Measurements from ENCODE around the gene ASPDH. TPM values are rescaled to one million over a fixed set of nuclear protein-coding genes. Genes with fewer than 3 reads are reported as not detected.

The ASPDH gene
- polyA plus RNA-seq, 4 donors, result 0.27 to 20.0 (median 11.5) TPM

DNA sequence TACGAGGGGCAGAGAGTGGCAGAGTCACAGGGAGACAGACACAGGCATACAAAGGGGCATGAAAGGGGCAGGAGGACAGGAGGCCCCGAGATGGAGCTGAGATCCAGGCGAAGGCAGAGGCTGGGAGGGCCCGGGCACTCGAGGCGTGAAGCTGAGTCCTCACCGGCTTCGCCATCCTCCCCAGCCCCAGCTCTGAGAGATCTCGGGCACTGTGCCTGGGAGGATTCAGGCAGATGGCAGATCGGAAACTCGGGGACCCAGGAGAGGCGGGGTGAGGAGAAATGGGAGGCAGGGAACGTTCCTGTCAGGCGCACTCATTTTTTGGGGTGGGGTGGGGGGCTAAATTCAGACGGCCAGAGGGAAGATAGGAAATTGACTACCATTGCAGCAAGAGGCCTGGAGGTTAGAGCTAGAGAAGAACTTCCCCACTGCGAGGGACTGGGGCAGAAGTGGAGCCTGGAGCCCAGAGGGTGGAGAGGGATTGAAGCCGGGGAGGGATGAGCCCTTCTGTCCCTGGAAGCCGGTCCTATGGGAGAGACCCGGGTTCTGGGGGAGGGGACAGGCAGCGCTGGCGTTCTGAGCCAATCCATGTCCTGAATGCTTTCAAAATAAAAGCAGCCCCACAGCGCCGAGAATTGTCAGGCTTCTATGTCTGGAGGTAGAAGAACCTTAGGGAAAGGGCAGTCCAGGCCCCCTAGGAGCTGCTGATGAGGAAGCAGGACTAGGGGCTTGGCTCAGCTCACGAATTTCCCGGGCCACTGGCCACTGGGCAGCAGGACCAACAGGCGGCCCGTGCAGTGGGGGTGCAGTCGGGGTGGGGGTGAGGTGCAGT is 42.0 kb upstream of the ASPDH start:
- DNase-seq (no peak), FAIRE-seq (no peak)
- no peak overlapping the region for H3K4me3 ChIP-seq (ENCODE audit: low read depth in 1 of 3, low read length in 3 of 3)
- no peak overlapping the region for H3K27ac ChIP-seq (ENCODE audit: low read depth in 1 of 3, low read length in 2 of 3)
- no peaks in the 10 kb centered on the region for H3K36me3 ChIP-seq (ENCODE audit: control insufficient read depth in 3 of 3, insufficient read depth in 2 of 3, low read depth in 1 of 3, low read length in 3 of 3)
- no peaks in the 10 kb centered on the region for H3K9me3 ChIP-seq (ENCODE audit: control insufficient read depth in 2 of 2, insufficient read depth in 1 of 2, low read depth in 1 of 2, low read length in 1 of 2)
- 26 to 32% (median 32%) methylated on average over 27 to 28 of the region's 28 CpGs for WGBS, 3 donors
- peaks cover 0 to 17% (median 6%) of the 10 kb centered on the region in 3 donors for H3K27me3 ChIP-seq (ENCODE audit: control insufficient read depth in 3 of 3, insufficient read depth in 3 of 3, low read length in 3 of 3)
- peaks cover 0 to 5% (median 2%) of the 10 kb centered on the region in 3 donors for H3K4me1 ChIP-seq (ENCODE audit: control insufficient read depth in 3 of 3, insufficient read depth in 2 of 3, low read depth in 1 of 3, low read length in 2 of 3)

DNA sequence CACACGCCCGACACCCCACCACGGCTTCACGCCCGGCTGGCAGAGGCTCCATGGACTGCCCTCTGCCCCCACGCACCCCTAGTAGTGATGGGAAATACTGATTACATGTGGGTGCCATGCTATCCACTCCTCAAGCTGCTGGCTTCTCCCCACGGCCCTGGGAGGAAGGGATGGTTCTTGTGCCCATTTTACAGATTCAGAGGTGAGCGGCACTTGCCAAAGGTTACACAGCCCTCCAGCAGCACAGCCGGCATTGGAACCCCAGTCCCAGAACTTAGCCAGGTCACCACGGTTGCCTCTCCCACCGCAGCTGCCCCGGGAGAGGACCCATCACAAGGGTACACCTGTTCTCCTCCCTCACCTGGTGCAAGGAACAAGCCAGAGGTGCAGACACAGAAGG is 41.3 kb upstream of the ASPDH start:
- 47 to 71% (median 49%) methylated on average over 12 of the region's 12 CpGs for WGBS, 3 donors
- H3K27me3 ChIP-seq (ENCODE audit: control insufficient read depth in 3 of 3, insufficient read depth in 3 of 3, low read length in 3 of 3), result peaks cover 0 to 17% (median 8%) of the 10 kb centered on the region in 3 donors
- FAIRE-seq, result no peak

DNA sequence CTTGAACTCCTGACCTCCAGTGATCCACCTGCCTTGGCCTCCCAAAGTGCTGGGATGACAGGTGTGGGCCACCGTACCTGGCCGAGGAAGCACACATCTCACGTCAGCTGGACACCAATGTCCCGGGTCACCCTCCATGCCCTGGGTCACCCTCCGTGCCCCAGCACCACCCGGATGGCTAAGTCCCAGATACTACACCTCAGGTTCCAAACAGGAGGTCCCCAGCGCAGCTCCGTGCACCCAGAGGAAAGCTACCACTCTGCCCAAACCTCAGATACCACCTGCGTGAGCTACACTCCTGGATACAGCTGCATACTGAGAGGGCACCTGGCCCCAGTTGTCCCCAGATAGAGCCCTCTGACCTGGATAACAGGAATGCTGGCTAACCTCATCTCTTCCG is 40.5 kb upstream of the ASPDH start:
- FAIRE-seq, result no peak

More for the DNA sequence above, 41.3 kb upstream of the ASPDH start:
- Histone ChIP-seq H3K4me3 (ENCODE audit: low read depth in 1 of 3, low read length in 3 of 3) (no peak overlapping the region), H3K9me3 (ENCODE audit: control insufficient read depth in 2 of 2, insufficient read depth in 1 of 2, low read depth in 1 of 2, low read length in 1 of 2) (no peaks in the 10 kb centered on the region), H3K27ac (ENCODE audit: low read depth in 1 of 3, low read length in 2 of 3) (no peak overlapping the region), H3K36me3 (ENCODE audit: control insufficient read depth in 3 of 3, insufficient read depth in 2 of 3, low read depth in 1 of 3, low read length in 3 of 3) (no peaks in the 10 kb centered on the region), H3K4me1 (ENCODE audit: control insufficient read depth in 3 of 3, insufficient read depth in 2 of 3, low read depth in 1 of 3, low read length in 2 of 3) (peaks cover 0 to 5% (median 2%) of the 10 kb centered on the region in 3 donors)
- DNase-seq, result no peak

DNA sequence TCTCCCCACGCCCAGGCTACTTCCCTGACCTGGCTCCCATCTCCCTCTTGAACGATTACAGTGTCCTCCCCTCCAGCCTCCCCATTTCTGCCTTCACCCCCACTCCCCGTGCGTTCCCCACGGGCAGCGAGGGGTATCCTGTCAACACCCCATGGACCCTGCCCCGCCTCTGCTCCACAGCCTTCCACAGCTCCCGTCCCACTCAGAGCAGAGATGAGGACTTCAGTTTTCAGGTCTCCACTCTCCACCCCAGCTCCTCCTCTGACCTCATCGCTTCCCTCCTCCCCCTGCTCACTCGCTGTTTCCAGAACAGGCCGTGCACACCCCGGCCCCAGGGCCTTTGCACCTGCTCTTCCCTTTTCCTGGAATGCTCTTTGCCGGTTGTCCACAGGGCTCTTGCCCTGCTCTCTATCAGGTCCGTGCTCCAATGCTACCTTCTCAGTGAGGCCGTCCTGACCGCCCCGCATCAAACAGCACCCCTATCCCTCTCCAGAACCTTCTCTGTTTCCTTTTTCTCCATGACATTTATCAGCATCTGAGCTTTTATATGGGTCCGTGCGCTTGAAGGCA is 39.5 kb upstream of the ASPDH start:
- Histone ChIP-seq H3K4me3 (ENCODE audit: low read depth in 1 of 3, low read length in 3 of 3) (no peak overlapping the region), H3K36me3 (ENCODE audit: control insufficient read depth in 3 of 3, insufficient read depth in 2 of 3, low read depth in 1 of 3, low read length in 3 of 3) (no peaks in the 10 kb centered on the region), H3K4me1 (ENCODE audit: control insufficient read depth in 3 of 3, insufficient read depth in 2 of 3, low read depth in 1 of 3, low read length in 2 of 3) (peaks cover 0 to 5% (median 2%) of the 10 kb centered on the region in 3 donors), H3K27me3 (ENCODE audit: control insufficient read depth in 3 of 3, insufficient read depth in 3 of 3, low read length in 3 of 3) (peaks cover 0 to 17% (median 9%) of the 10 kb centered on the region in 3 donors), H3K9me3 (ENCODE audit: control insufficient read depth in 2 of 2, insufficient read depth in 1 of 2, low read depth in 1 of 2, low read length in 1 of 2) (no peaks in the 10 kb centered on the region), H3K27ac (ENCODE audit: low read depth in 1 of 3, low read length in 2 of 3) (no peak overlapping the region)
- 78 to 83% (median 80%) methylated on average over 17 to 19 of the region's 19 CpGs for WGBS, 3 donors
- DNase-seq (no peak), FAIRE-seq (no peak)

More for the DNA sequence above, 40.5 kb upstream of the ASPDH start:
- no peak for DNase-seq
- Histone ChIP-seq H3K9me3 (ENCODE audit: control insufficient read depth in 2 of 2, insufficient read depth in 1 of 2, low read depth in 1 of 2, low read length in 1 of 2) (no peaks in the 10 kb centered on the region), H3K4me1 (ENCODE audit: control insufficient read depth in 3 of 3, insufficient read depth in 2 of 3, low read depth in 1 of 3, low read length in 2 of 3) (peaks cover 0 to 5% (median 2%) of the 10 kb centered on the region in 3 donors), H3K27ac (ENCODE audit: low read depth in 1 of 3, low read length in 2 of 3) (no peak overlapping the region), H3K36me3 (ENCODE audit: control insufficient read depth in 3 of 3, insufficient read depth in 2 of 3, low read depth in 1 of 3, low read length in 3 of 3) (no peaks in the 10 kb centered on the region), H3K27me3 (ENCODE audit: control insufficient read depth in 3 of 3, insufficient read depth in 3 of 3, low read length in 3 of 3) (peaks cover 0 to 20% (median 9%) of the 10 kb centered on the region in 3 donors), H3K4me3 (ENCODE audit: low read depth in 1 of 3, low read length in 3 of 3) (no peak overlapping the region)
- 72 to 89% (median 75%) methylated on average over 10 of the region's 10 CpGs for WGBS, 3 donors

DNA sequence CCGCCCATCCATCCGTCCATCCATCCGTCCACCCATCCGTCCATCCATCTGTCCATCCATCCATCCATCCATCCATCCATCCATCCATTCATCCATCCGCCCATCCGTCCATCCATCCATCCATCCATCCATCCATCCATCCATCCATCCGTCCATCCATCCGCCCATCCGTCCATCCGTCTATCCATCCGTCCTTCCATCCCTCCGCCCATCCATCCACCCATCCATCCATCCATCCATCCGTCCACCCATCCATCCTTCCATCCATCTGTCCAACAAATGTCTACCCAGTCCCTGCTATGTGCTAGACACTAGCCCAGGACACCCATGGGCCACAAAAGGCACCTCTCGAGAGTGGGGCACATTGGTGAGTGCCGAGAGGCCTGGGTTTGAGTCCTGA is 38.8 kb upstream of the ASPDH start:
- Histone ChIP-seq H3K9me3 (ENCODE audit: control insufficient read depth in 2 of 2, insufficient read depth in 1 of 2, low read depth in 1 of 2, low read length in 1 of 2) (no peaks in the 10 kb centered on the region), H3K4me3 (ENCODE audit: low read depth in 1 of 3, low read length in 3 of 3) (no peak overlapping the region), H3K36me3 (ENCODE audit: control insufficient read depth in 3 of 3, insufficient read depth in 2 of 3, low read depth in 1 of 3, low read length in 3 of 3) (no peaks in the 10 kb centered on the region), H3K27ac (ENCODE audit: low read depth in 1 of 3, low read length in 2 of 3) (no peak overlapping the region), H3K27me3 (ENCODE audit: control insufficient read depth in 3 of 3, insufficient read depth in 3 of 3, low read length in 3 of 3) (peaks cover 0 to 17% (median 12%) of the 10 kb centered on the region in 3 donors), H3K4me1 (ENCODE audit: control insufficient read depth in 3 of 3, insufficient read depth in 2 of 3, low read depth in 1 of 3, low read length in 2 of 3) (peaks cover 0 to 5% (median 2%) of the 10 kb centered on the region in 3 donors)
- FAIRE-seq (no peak), DNase-seq (no peak)
- 80 to 81% (median 80%) methylated on average over 15 of the region's 15 CpGs for WGBS, 3 donors

DNA sequence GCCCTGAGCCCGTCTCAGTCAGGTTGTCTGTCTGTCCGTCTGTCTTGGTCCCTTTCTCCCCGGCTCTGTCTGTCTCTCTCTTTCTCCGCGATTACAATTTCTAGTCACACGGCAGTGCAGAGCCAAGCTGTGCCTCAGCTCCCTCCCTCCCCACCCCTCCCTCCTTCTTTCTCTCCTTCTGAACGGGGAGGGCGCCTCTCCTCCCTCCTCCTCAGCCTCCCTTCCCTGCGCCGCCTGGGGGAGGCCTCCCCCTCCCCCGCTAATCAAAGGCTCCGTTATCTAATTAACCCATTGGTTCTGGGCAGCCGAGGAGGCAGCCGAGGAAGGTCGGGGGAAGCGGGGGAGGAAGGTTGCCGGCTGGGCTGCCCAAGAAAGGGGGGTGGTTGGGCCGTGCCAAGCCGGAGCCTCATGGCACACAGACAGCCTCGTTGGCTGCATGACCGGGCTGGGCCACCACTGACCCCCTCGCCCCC is 38.0 kb upstream of the ASPDH start:
- Histone ChIP-seq H3K4me3 (ENCODE audit: low read depth in 1 of 3, low read length in 3 of 3) (peak overlapping the region in 1 of 3 donors; percentile 19), H3K27ac (ENCODE audit: low read depth in 1 of 3, low read length in 2 of 3) (no peak overlapping the region), H3K9me3 (ENCODE audit: control insufficient read depth in 2 of 2, insufficient read depth in 1 of 2, low read depth in 1 of 2, low read length in 1 of 2) (no peaks in the 10 kb centered on the region), H3K36me3 (ENCODE audit: control insufficient read depth in 3 of 3, insufficient read depth in 2 of 3, low read depth in 1 of 3, low read length in 3 of 3) (no peaks in the 10 kb centered on the region), H3K4me1 (ENCODE audit: control insufficient read depth in 3 of 3, insufficient read depth in 2 of 3, low read depth in 1 of 3, low read length in 2 of 3) (peaks cover 0 to 5% (median 2%) of the 10 kb centered on the region in 3 donors), H3K27me3 (ENCODE audit: control insufficient read depth in 3 of 3, insufficient read depth in 3 of 3, low read length in 3 of 3) (peaks cover 0 to 15% (median 10%) of the 10 kb centered on the region in 3 donors)
- FAIRE-seq (no peak), DNase-seq (peak in 1 of 2 donors; percentile 20)
- 1 to 3% (median 2%) methylated on average over 19 to 22 of the region's 22 CpGs for WGBS, 3 donors

DNA sequence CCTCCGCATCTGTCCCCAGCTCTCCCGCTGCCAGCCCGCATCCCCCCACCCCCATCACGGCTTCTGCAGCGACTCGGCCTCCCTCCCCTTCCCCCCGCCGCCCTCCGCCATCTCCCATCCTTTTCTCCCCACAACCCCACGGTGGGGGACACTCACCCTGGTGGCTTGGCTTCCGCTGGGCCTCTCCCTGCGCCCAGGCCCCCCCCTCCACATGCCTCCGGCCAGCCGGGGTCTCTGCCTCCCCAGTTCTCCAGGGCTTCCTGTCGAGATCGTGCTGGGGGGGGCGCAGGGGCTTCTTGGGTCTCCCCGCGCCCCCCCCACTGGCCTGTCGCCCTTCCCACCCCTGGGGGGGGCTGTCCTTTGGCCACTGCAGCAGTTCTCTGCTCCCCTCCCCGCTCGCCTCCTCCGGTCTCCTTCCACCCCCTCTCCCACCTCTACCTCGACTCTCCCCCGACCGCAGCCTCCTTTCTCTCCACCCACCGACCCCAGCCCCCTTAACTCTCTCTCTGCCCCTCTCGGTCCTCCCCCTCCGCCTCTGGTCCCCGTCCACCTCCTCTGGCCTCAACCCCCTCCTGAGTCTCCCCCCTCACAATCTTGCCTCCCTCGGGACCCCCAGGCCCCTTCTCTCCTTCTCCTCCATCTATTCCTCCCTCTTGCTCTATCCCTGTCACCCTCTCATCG is 37.5 kb upstream of the ASPDH start:
- Histone ChIP-seq H3K9me3 (ENCODE audit: control insufficient read depth in 2 of 2, insufficient read depth in 1 of 2, low read depth in 1 of 2, low read length in 1 of 2) (no peaks in the 10 kb centered on the region), H3K4me3 (ENCODE audit: low read depth in 1 of 3, low read length in 3 of 3) (peak overlapping the region in 1 of 3 donors; percentile 19), H3K27ac (ENCODE audit: low read depth in 1 of 3, low read length in 2 of 3) (no peak overlapping the region), H3K4me1 (ENCODE audit: control insufficient read depth in 3 of 3, insufficient read depth in 2 of 3, low read depth in 1 of 3, low read length in 2 of 3) (peaks cover 0 to 2% (median under 1%) of the 10 kb centered on the region in 3 donors), H3K27me3 (ENCODE audit: control insufficient read depth in 3 of 3, insufficient read depth in 3 of 3, low read length in 3 of 3) (peaks cover 0 to 15% (median 10%) of the 10 kb centered on the region in 3 donors), H3K36me3 (ENCODE audit: control insufficient read depth in 3 of 3, insufficient read depth in 2 of 3, low read depth in 1 of 3, low read length in 3 of 3) (no peaks in the 10 kb centered on the region)
- WGBS, 3 donors, result 11 to 18% (median 12%) methylated on average over 16 to 32 of the region's 32 CpGs
- DNase-seq, result no peak
- no peak for FAIRE-seq

DNA sequence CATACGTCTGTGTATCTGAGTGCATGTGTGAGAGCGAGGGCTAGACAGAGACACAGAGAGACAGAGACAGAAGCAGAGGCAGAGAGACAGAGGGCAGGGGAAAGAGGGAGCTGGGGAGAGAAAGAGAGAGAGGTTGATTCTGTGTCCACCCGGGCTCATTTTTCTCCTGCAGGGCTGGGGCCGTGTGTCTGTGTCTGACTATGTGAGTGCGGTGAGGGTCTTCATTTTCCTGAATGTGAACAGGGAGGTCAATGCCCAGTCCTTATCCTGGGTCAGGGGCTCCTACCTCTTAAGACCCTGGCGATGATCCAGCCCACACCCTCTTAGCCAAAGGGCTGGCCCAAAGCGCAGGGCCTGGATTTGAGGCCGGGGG is 36.9 kb upstream of the ASPDH start:
- Histone ChIP-seq H3K27ac (ENCODE audit: low read depth in 1 of 3, low read length in 2 of 3) (no peak overlapping the region), H3K27me3 (ENCODE audit: control insufficient read depth in 3 of 3, insufficient read depth in 3 of 3, low read length in 3 of 3) (peaks cover 0 to 15% (median 10%) of the 10 kb centered on the region in 3 donors), H3K9me3 (ENCODE audit: control insufficient read depth in 2 of 2, insufficient read depth in 1 of 2, low read depth in 1 of 2, low read length in 1 of 2) (no peaks in the 10 kb centered on the region), H3K4me3 (ENCODE audit: low read depth in 1 of 3, low read length in 3 of 3) (no peak overlapping the region), H3K36me3 (ENCODE audit: control insufficient read depth in 3 of 3, insufficient read depth in 2 of 3, low read depth in 1 of 3, low read length in 3 of 3) (no peaks in the 10 kb centered on the region), H3K4me1 (ENCODE audit: control insufficient read depth in 3 of 3, insufficient read depth in 2 of 3, low read depth in 1 of 3, low read length in 2 of 3) (no peaks in the 10 kb centered on the region)
- WGBS, 3 donors, result 29 to 43% (median 42%) methylated on average over 8 of the region's 8 CpGs
- DNase-seq (no peak), FAIRE-seq (no peak)

Data from small intestine (tissue), 7 donors.